MCF 10A (cell line): ENCODE measurements around the gene HNRNPA2B1. TPM values are rescaled to one million over a fixed set of nuclear protein-coding genes. Genes with fewer than 3 reads are reported as not detected.
"Not testable (repeated sequence)": the region's sequence is repeated elsewhere in the genome, so short reads cannot be mapped to it uniquely, and the experiment has no call there.

Experiments used
- BruUV-seq: library from RNA; stranded (reverse); fragments of 400-500 nt; replicated peaks from 2 replicates; lab custom pipeline; 2021; lab: Mats Ljungman, UMichigan
- CTCF ChIA-PET: fragments of 300-600 bp; sonication (Branson Sonifier 250); formaldehyde crosslinking; extraction: SDS; loops from one replicate; lab custom pipeline; 2021; ENCODE audit warnings: antibody characterized with exemption, inconsistent platforms; lab: Yijun Ruan, JAX
- POLR2A ChIA-PET: fragments of 300-600, 350-650 bp; sonication (Branson Sonifier 250); formaldehyde crosslinking; extraction: SDS; loops from one replicate; lab custom pipeline; 2020; ENCODE audit warnings: antibody characterized with exemption, inconsistent platforms; lab: Yijun Ruan, JAX
- DNase-seq: peaks from one replicate; pipeline ENCODE4 v3.0.0-alpha.2; 2018; ENCODE audit not compliant: unreplicated experiment
- H3K27ac Mint-ChIP-seq: one replicate; pipeline ENCODE4 v1.8.0; 2022; ENCODE audit warnings: mild to moderate bottlenecking, low read depth, mixed read lengths; ENCODE audit not compliant: unreplicated experiment
- H3K27me3 Mint-ChIP-seq: one replicate; pipeline ENCODE4 v1.8.0; 2022; ENCODE audit warnings: mixed read lengths; ENCODE audit not compliant: insufficient read depth, unreplicated experiment
- H3K36me3 Mint-ChIP-seq: one replicate; pipeline ENCODE4 v1.8.0; 2022; ENCODE audit warnings: mild to moderate bottlenecking, moderate library complexity, mixed read lengths; ENCODE audit not compliant: insufficient read depth, unreplicated experiment
- H3K4me1 Mint-ChIP-seq: one replicate; pipeline ENCODE4 v1.8.0; 2022; ENCODE audit warnings: mixed read lengths; ENCODE audit not compliant: insufficient read depth, unreplicated experiment
- H3K4me3 Mint-ChIP-seq: one replicate; pipeline ENCODE4 v1.8.0; 2022; ENCODE audit warnings: mild to moderate bottlenecking, moderate library complexity, mixed read lengths; ENCODE audit not compliant: unreplicated experiment
- H3K9me3 Mint-ChIP-seq: one replicate; pipeline ENCODE4 v1.8.0; 2022; ENCODE audit warnings: mixed read lengths; ENCODE audit not compliant: unreplicated experiment
- intact Hi-C: fragments of 100-400 bp; cut with micrococcal nuclease; formaldehyde crosslinking; loops from 2 replicates; pipeline ENCODE4 v1.14.1; 2022
- total RNA-seq: library from RNA; stranded (reverse); gene quantifications from 2 replicates; pipeline ENCODE4 v1.2.3, GENCODE V29; 2022
- TF ChIP-seq, protein P1 (sequence below): fragments of 200-600 bp; IDR thresholded peaks from one replicate; pipeline ENCODE4 v1.8.0; 2022; ENCODE audit warnings: antibody characterized with exemption, mild to moderate bottlenecking; ENCODE audit not compliant: unreplicated experiment

The HNRNPA2B1 gene
- total RNA-seq, 1 experiment from 2014 or later: 646 TPM

DNA sequence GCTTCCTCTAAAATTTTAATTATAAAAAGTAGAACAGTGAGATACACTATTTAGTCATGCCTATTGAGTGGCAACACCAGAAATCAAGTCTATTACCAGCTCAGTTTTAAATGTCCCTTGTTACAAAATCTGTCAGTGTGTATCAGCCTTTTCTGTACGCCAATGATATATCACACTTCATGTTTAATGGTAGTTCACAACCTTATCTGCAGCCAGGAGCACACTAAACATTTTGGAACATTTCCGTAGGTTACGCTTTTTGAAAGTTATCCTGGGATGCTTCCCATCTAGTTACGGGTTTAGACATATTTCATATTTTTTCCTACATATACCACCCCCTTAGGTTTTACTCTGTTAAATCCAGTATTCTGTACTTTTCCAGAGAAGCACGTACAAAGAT is 5.4 kb downstream of the HNRNPA2B1 start:
- H3K36me3 Mint-ChIP-seq: peaks cover 100% of the 10 kb centered on the region
- H3K4me1 Mint-ChIP-seq: peaks cover 29% of the 10 kb centered on the region
- ChIA-PET POLR2A (interaction anchor here (0.6 to 12.9 kb wide), 5 partner anchors 9 to 107 kb away, joined by 3 to 268 read pairs (median 5); no protein-coding TSS in a partner anchor), CTCF (interaction anchor here (0.6 to 4.8 kb wide), 7 partner anchors 23 to 303 kb away, joined by 3 to 43 read pairs (median 3); no protein-coding TSS in a partner anchor)
- H3K27ac Mint-ChIP-seq: peak overlapping the region; percentile 32
- H3K9me3 Mint-ChIP-seq: no peaks in the 10 kb centered on the region
- intact Hi-C loops: loop anchor here (5.0 kb wide), 1 partner anchor 243 kb away; no protein-coding TSS in a partner anchor
- TF ChIP-seq, protein P1, sequence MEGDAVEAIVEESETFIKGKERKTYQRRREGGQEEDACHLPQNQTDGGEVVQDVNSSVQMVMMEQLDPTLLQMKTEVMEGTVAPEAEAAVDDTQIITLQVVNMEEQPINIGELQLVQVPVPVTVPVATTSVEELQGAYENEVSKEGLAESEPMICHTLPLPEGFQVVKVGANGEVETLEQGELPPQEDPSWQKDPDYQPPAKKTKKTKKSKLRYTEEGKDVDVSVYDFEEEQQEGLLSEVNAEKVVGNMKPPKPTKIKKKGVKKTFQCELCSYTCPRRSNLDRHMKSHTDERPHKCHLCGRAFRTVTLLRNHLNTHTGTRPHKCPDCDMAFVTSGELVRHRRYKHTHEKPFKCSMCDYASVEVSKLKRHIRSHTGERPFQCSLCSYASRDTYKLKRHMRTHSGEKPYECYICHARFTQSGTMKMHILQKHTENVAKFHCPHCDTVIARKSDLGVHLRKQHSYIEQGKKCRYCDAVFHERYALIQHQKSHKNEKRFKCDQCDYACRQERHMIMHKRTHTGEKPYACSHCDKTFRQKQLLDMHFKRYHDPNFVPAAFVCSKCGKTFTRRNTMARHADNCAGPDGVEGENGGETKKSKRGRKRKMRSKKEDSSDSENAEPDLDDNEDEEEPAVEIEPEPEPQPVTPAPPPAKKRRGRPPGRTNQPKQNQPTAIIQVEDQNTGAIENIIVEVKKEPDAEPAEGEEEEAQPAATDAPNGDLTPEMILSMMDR: no peak
- DNase-seq: no peak
- H3K4me3 Mint-ChIP-seq: peak overlapping the region; percentile 98
- H3K27me3 Mint-ChIP-seq: no peaks in the 10 kb centered on the region
- BruUV-seq: no TSS peak

GRCh38 chr7:26194764-26195163 is 5.8 kb downstream of the HNRNPA2B1 start:
- intact Hi-C loops: loop anchor here (5.0 kb wide), 1 partner anchor 242 kb away; no protein-coding TSS in a partner anchor
- H3K4me3 Mint-ChIP-seq: peak overlapping the region; percentile 98
- not testable (repeated sequence) for H3K9me3 Mint-ChIP-seq, BruUV-seq, DNase-seq, H3K27ac Mint-ChIP-seq, H3K27me3 Mint-ChIP-seq
- ChIA-PET POLR2A (interaction anchor here (0.6 to 12.9 kb wide), 5 partner anchors 10 to 106 kb away, joined by 3 to 268 read pairs (median 5); no protein-coding TSS in a partner anchor), CTCF (interaction anchor here (0.6 to 4.8 kb wide), 6 partner anchors 23 to 302 kb away, joined by 3 to 43 read pairs (median 4); no protein-coding TSS in a partner anchor)
- H3K36me3 Mint-ChIP-seq: peaks cover 100% of the 10 kb centered on the region
- peaks cover 29% of the 10 kb centered on the region for H3K4me1 Mint-ChIP-seq

DNA sequence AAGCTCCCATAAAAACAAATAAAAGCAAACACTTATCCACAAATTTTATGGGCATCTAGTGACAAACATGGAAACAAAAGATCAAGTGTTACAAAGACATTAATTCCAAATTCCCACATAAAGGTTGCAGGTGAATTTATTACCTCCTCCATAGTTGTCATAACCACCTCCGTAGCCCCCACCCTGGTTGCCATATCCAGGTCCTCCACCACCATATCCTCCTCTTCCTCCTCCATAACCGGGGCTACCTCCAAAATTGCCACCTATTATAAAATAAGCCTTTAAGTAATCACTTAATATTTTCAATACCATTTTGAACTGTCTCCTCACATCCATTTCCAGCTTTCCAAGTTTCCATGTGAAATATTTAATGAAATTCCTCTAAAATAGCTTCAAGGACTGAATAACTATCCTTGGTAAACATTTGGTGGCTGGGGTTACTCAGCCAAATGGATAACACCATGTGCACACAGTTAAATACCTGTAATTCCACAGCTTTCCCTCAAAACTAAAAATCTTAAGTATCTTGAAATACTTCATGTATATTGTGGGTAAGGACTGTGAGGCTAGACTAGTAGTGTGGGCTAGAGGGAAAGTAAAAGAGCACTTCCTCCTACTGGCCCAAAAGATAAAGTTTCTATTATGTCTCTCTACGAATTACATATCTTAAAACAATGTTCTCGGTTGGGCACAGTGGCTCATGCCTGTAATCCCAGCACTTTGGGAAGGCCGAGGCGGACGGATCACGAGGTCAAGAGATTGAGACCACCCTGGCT is 6.9 kb downstream of the HNRNPA2B1 start:
- POLR2A ChIA-PET: interaction anchor here (0.9 to 12.9 kb wide), 6 partner anchors 8 to 105 kb away, joined by 3 to 268 read pairs (median 12); partner anchors contain the start of gene CBX3
- no peak overlapping the region for H3K27ac Mint-ChIP-seq
- no peaks in the 10 kb centered on the region for H3K27me3 Mint-ChIP-seq
- DNase-seq: no peak
- peaks cover 29% of the 10 kb centered on the region for H3K4me1 Mint-ChIP-seq
- intact Hi-C loops: no loop called here
- H3K9me3 Mint-ChIP-seq: no peaks in the 10 kb centered on the region
- CTCF ChIA-PET: interaction anchor here (0.7 to 4.8 kb wide), 4 partner anchors 19 to 301 kb away, joined by 3 to 43 read pairs (median 5); no protein-coding TSS in a partner anchor
- peak overlapping the region; percentile 98 for H3K4me3 Mint-ChIP-seq
- H3K36me3 Mint-ChIP-seq: peaks cover 100% of the 10 kb centered on the region
- BruUV-seq: no TSS peak
- TF ChIP-seq, protein P1: no peak

DNA sequence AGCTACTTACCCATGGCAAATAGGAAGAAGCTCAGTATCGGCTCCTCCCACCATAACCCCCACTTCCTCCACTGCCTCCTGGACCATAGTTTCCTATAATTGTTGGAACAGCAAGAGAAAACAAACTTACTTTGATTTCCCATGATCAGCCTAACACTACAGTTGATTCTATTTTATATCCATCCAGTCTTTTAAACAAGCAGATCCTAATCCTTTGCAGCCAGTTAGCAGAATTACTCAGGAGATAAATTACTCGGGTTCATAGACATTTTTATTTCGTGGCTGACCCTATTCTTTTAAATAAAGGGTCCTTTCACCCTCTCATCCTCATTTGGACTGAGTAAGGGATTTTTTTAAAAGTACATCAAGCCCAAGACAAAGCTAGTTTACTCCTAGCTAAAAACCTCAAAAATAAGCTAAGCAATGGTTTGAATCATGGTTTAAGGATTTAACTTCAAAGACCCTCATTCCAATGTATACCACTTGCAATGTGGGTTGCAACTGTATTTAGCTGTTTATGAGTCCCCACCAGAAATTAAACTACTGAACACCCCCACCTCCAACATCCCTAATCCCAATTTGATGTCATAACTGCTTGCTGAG is 8.0 kb downstream of the HNRNPA2B1 start:
- POLR2A ChIA-PET: interaction anchor here (0.7 to 12.9 kb wide), 9 partner anchors 7 to 311 kb away, joined by 3 to 268 read pairs (median 9); partner anchors contain the start of genes CBX3 and HNRNPA2B1
- BruUV-seq: no TSS peak
- H3K27ac Mint-ChIP-seq: no peak overlapping the region
- peaks cover 100% of the 10 kb centered on the region for H3K36me3 Mint-ChIP-seq
- CTCF ChIA-PET: interaction anchor here (0.6 to 4.8 kb wide), 9 partner anchors 10 to 300 kb away, joined by 3 to 43 read pairs (median 4); no protein-coding TSS in a partner anchor
- no peaks in the 10 kb centered on the region for H3K9me3 Mint-ChIP-seq
- DNase-seq: no peak
- H3K27me3 Mint-ChIP-seq: no peaks in the 10 kb centered on the region
- intact Hi-C loops: no loop called here
- no peak overlapping the region for H3K4me3 Mint-ChIP-seq
- H3K4me1 Mint-ChIP-seq: peaks cover 29% of the 10 kb centered on the region
- TF ChIP-seq, protein P1: no peak
